AG04449 (cell line): ENCODE measurements around the gene KLHL18.

Experiments used
- CTCF ChIA-PET: fragments of 350-600 bp; formaldehyde crosslinking; extraction: SDS; loops from one replicate; lab custom pipeline; 2021; ENCODE audit warnings: antibody characterized with exemption; lab: Yijun Ruan, JAX
- POLR2A ChIA-PET: fragments of 400-600, 350-600 bp; formaldehyde crosslinking; extraction: SDS; loops from one replicate; lab custom pipeline; 2020; ENCODE audit warnings: antibody characterized with exemption, inconsistent platforms; lab: Yijun Ruan, JAX
- DNase-seq: peaks from one replicate; pipeline ENCODE4 v3.0.0-alpha.2; 2010; ENCODE audit warnings: low read depth, low spot score
- H3K4me3 ChIP-seq: 2 replicates; pipeline ENCODE4 v1.5.1; 2011; ENCODE audit warnings: low read depth, mild to moderate bottlenecking, control low read depth, low read length
- CTCF ChIP-seq: IDR thresholded peaks from one replicate; pipeline ENCODE4 v1.5.1; 2011; ENCODE audit warnings: mild to moderate bottlenecking, moderate library complexity, low read length, control low read depth, inconsistent platforms; ENCODE audit not compliant: insufficient read depth; ENCODE audit errors: missing control alignments

Gene KLHL18

GRCh38 chr3:47324278-47324865, 41.6 kb downstream of the KLHL18 start:
- DNase-seq, result no peak
- no peak overlapping the region for H3K4me3 ChIP-seq
- ChIA-PET POLR2A (interaction anchor here (1.1 kb wide), 1 partner anchor 160 kb away, joined by 4 read pairs; the partner anchor contains the start of gene SETD2), CTCF (interaction anchor here (0.6 to 7.5 kb wide), 41 partner anchors 8 to 614 kb away, joined by 3 to 73 read pairs (median 4); no protein-coding TSS in a partner anchor)
- TF ChIP-seq CTCF, result peak; percentile 74

GRCh38 chr3:47333907-47334306, 51.2 kb downstream of the KLHL18 start:
- ChIA-PET POLR2A (no interaction called here), CTCF (interaction anchor here (2.8 kb wide), 1 partner anchor 10 kb away, joined by 28 read pairs; no protein-coding TSS in a partner anchor)
- no peak for TF ChIP-seq CTCF

GRCh38 chr3:47337656-47338055, 54.9 kb downstream of the KLHL18 start:
- no peak for TF ChIP-seq CTCF
- H3K4me3 ChIP-seq, result no peak overlapping the region
- POLR2A ChIA-PET, result no interaction called here
- CTCF ChIA-PET, result interaction anchor here (1.3 to 1.9 kb wide), 2 partner anchors 8 to 14 kb away, joined by 3 to 5 read pairs; no protein-coding TSS in a partner anchor
- DNase-seq, result no peak

More at GRCh38 chr3:47333907-47334306, 51.2 kb downstream of the KLHL18 start:
- no peak overlapping the region for H3K4me3 ChIP-seq
- no peak for DNase-seq

GRCh38 chr3:47339951-47340350, 57.2 kb downstream of the KLHL18 start:
- no peak overlapping the region for H3K4me3 ChIP-seq
- ChIA-PET CTCF (interaction anchor here (0.6 kb wide), 1 partner anchor 15 kb away, joined by 4 read pairs; no protein-coding TSS in a partner anchor), POLR2A (no interaction called here)
- no peak for DNase-seq
- no peak for TF ChIP-seq CTCF

- DNase-seq, result no peak
- CTCF ChIA-PET, result no interaction called here
Measured at GRCh38 chr3:47340866-47341265, 58.1 kb downstream of the KLHL18 start.

More at GRCh38 chr3:47340866-47341265, 58.1 kb downstream of the KLHL18 start:
- TF ChIP-seq CTCF, result no peak
- POLR2A ChIA-PET, result no interaction called here
- H3K4me3 ChIP-seq, result no peak overlapping the region
